Measurements from ENCODE around the gene GRB7. TPM values are rescaled to one million over a fixed set of nuclear protein-coding genes. Genes with fewer than 3 reads are reported as not detected.

GRB7 gene
- total RNA-seq, 2 experiments from 2014 or later: 1.2 TPM; not detected in 1

GRCh38 chr17:39742856-39743436 is 5.2 kb downstream of the GRB7 start:
- ChIA-PET CTCF (interaction anchor here (0.8 kb wide), 1 partner anchor 14 kb away, joined by 3 read pairs; no protein-coding TSS in a partner anchor), POLR2A (interaction anchor here (3.7 kb wide), 1 partner anchor 12 kb away, joined by 13 read pairs; the partner anchor contains the start of gene MIEN1)
- intact Hi-C loops (cut with micrococcal nuclease): no loop called here
- Mint-ChIP-seq H3K4me1 (ENCODE audit: low read depth) (peaks cover 21% of the 10 kb centered on the region), H3K27ac (no peak overlapping the region), H3K36me3 (ENCODE audit: low read depth) (no peaks in the 10 kb centered on the region), H3K4me3 (no peak overlapping the region), H3K27me3 (peaks cover 12% of the 10 kb centered on the region), H3K9me3 (no peaks in the 10 kb centered on the region)
- no peak for ATAC-seq
- no peak for DNase-seq
- no peak for TF ChIP-seq CTCF (IDR thresholded peaks at IDR 0.05)

- Mint-ChIP-seq H3K27ac (no peak overlapping the region), H3K27me3 (peaks cover 8% of the 10 kb centered on the region), H3K4me3 (no peak overlapping the region), H3K4me1 (ENCODE audit: low read depth) (peaks cover 10% of the 10 kb centered on the region), H3K9me3 (no peaks in the 10 kb centered on the region), H3K36me3 (ENCODE audit: low read depth) (no peaks in the 10 kb centered on the region)
- no peak for ATAC-seq
- CTCF ChIA-PET: interaction anchor here (0.8 to 1.8 kb wide), 6 partner anchors 9 to 123 kb away, joined by 3 to 6 read pairs (median 3); partner anchors contain the start of gene MIEN1
- no peak for TF ChIP-seq CTCF (IDR thresholded peaks at IDR 0.05)
- DNase-seq: no peak
- POLR2A ChIA-PET: interaction anchor here (0.7 to 3.7 kb wide), 3 partner anchors 9 to 14 kb away, joined by 4 to 13 read pairs (median 4); partner anchors contain the start of gene MIEN1
- intact Hi-C loops (cut with micrococcal nuclease): no loop called here
Observed at GRCh38 chr17:39744075-39744835, 6.5 kb downstream of the GRB7 start.

GRCh38 chr17:39744836-39745215 is 7.1 kb downstream of the GRB7 start:
- ChIA-PET POLR2A (interaction anchor here (0.7 to 3.7 kb wide), 3 partner anchors 9 to 14 kb away, joined by 4 to 13 read pairs (median 4); partner anchors contain the start of gene MIEN1), CTCF (interaction anchor here (1.0 to 1.8 kb wide), 4 partner anchors 8 to 117 kb away, joined by 3 to 6 read pairs (median 3); partner anchors contain the start of gene MIEN1)
- Mint-ChIP-seq H3K27me3 (peaks cover 7% of the 10 kb centered on the region), H3K4me1 (ENCODE audit: low read depth) (peaks cover 9% of the 10 kb centered on the region), H3K4me3 (no peak overlapping the region), H3K9me3 (no peaks in the 10 kb centered on the region), H3K36me3 (ENCODE audit: low read depth) (no peaks in the 10 kb centered on the region), H3K27ac (no peak overlapping the region)
- no peak for ATAC-seq
- TF ChIP-seq CTCF (IDR thresholded peaks at IDR 0.05): no peak
- no peak for DNase-seq
- intact Hi-C loops (cut with micrococcal nuclease): no loop called here

- Mint-ChIP-seq H3K27me3 (peaks cover 2% of the 10 kb centered on the region), H3K9me3 (no peaks in the 10 kb centered on the region), H3K4me3 (no peak overlapping the region), H3K4me1 (ENCODE audit: low read depth) (peaks cover 3% of the 10 kb centered on the region), H3K27ac (no peak overlapping the region), H3K36me3 (ENCODE audit: low read depth) (no peaks in the 10 kb centered on the region)
- POLR2A ChIA-PET: no interaction called here
- CTCF ChIA-PET: interaction anchor here (0.9 to 1.8 kb wide), 3 partner anchors 15 to 116 kb away, joined by 3 to 6 read pairs (median 3); partner anchors contain the start of gene MIEN1
- ATAC-seq (no peak), DNase-seq (no peak)
- no peak for TF ChIP-seq CTCF (IDR thresholded peaks at IDR 0.05)
- intact Hi-C loops (cut with micrococcal nuclease): no loop called here
Observed at GRCh38 chr17:39745335-39746144, 7.8 kb downstream of the GRB7 start.
